HFFc6 (cell line): ENCODE results near the gene ADD3. TPM values are rescaled to one million over a fixed set of nuclear protein-coding genes. Genes with fewer than 3 reads are reported as not detected.

Experiments used
- DNase-seq: peaks from one replicate; pipeline ENCODE4 v3.0.0-alpha.2; 2018
- H3K27ac Mint-ChIP-seq: 2 replicates; pipeline ENCODE4 v1.8.0; 2020; ENCODE audit warnings: mild to moderate bottlenecking, mixed read lengths
- H3K27me3 Mint-ChIP-seq: 2 replicates; pipeline ENCODE4 v1.8.0; 2021; ENCODE audit warnings: mild to moderate bottlenecking, moderate library complexity, mixed read lengths; ENCODE audit not compliant: insufficient read depth
- H3K36me3 Mint-ChIP-seq: 2 replicates; pipeline ENCODE4 v1.8.0; 2021; ENCODE audit warnings: low read depth, mixed read lengths
- H3K4me1 Mint-ChIP-seq: 2 replicates; pipeline ENCODE4 v1.8.0; 2020; ENCODE audit warnings: low read depth, mixed read lengths
- H3K4me3 Mint-ChIP-seq: 2 replicates; pipeline ENCODE4 v1.8.0; 2020; ENCODE audit warnings: mild to moderate bottlenecking, moderate library complexity, mixed read lengths
- H3K9me3 Mint-ChIP-seq: 2 replicates; pipeline ENCODE4 v1.8.0; 2020; ENCODE audit warnings: mild to moderate bottlenecking, mixed read lengths
- total RNA-seq, 6 experiments: library from RNA; stranded (reverse); fragmentation: NEBNext Ultra II Directional; extraction: Animal tissue kit (Norgen Biotek cat#: 25700); gene quantifications; 2 replicates in 1 of 6; 3 replicates in 5 of 6; pipeline ENCODE4 v1.2.3, GENCODE V29; 2021
- TF ChIP-seq, protein P1 (sequence below): fragments of 200-600 bp; sonication (generic); IDR thresholded peaks from 2 replicates; pipeline ENCODE4 v1.5.0; 2021; ENCODE audit warnings: antibody characterized with exemption, mild to moderate bottlenecking

ADD3 gene
- total RNA-seq, 6 experiments from 2014 or later: 46.4 to 57.4 (median 51.5) TPM

DNA sequence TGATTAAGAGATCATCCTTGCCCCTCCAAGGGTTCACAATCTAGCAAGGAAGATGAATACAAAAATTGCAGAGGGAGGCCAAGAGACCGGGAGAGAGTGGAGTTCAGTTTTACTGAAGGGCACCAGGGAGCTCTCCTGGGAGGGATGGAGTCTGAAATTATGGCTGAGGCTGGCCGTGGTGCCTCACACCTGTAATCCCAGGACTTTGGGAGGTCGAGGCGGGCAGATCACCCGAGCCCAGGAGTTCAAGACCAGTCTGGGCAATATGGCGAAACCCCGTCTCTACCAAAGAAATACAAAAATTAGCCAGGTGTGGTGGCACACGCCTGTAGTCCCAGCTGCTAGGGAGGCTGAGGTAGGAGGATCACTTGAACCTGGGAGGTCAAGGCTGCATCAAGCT is 148.3 kb downstream of the ADD3 start:
- H3K27ac Mint-ChIP-seq: no peak overlapping the region
- H3K4me1 Mint-ChIP-seq: no peaks in the 10 kb centered on the region
- H3K4me3 Mint-ChIP-seq: no peak overlapping the region
- DNase-seq: no peak
- peaks cover 39% of the 10 kb centered on the region for H3K27me3 Mint-ChIP-seq
- TF ChIP-seq, protein P1, sequence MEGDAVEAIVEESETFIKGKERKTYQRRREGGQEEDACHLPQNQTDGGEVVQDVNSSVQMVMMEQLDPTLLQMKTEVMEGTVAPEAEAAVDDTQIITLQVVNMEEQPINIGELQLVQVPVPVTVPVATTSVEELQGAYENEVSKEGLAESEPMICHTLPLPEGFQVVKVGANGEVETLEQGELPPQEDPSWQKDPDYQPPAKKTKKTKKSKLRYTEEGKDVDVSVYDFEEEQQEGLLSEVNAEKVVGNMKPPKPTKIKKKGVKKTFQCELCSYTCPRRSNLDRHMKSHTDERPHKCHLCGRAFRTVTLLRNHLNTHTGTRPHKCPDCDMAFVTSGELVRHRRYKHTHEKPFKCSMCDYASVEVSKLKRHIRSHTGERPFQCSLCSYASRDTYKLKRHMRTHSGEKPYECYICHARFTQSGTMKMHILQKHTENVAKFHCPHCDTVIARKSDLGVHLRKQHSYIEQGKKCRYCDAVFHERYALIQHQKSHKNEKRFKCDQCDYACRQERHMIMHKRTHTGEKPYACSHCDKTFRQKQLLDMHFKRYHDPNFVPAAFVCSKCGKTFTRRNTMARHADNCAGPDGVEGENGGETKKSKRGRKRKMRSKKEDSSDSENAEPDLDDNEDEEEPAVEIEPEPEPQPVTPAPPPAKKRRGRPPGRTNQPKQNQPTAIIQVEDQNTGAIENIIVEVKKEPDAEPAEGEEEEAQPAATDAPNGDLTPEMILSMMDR: no peak
- no peaks in the 10 kb centered on the region for H3K9me3 Mint-ChIP-seq
- H3K36me3 Mint-ChIP-seq: no peaks in the 10 kb centered on the region

DNA sequence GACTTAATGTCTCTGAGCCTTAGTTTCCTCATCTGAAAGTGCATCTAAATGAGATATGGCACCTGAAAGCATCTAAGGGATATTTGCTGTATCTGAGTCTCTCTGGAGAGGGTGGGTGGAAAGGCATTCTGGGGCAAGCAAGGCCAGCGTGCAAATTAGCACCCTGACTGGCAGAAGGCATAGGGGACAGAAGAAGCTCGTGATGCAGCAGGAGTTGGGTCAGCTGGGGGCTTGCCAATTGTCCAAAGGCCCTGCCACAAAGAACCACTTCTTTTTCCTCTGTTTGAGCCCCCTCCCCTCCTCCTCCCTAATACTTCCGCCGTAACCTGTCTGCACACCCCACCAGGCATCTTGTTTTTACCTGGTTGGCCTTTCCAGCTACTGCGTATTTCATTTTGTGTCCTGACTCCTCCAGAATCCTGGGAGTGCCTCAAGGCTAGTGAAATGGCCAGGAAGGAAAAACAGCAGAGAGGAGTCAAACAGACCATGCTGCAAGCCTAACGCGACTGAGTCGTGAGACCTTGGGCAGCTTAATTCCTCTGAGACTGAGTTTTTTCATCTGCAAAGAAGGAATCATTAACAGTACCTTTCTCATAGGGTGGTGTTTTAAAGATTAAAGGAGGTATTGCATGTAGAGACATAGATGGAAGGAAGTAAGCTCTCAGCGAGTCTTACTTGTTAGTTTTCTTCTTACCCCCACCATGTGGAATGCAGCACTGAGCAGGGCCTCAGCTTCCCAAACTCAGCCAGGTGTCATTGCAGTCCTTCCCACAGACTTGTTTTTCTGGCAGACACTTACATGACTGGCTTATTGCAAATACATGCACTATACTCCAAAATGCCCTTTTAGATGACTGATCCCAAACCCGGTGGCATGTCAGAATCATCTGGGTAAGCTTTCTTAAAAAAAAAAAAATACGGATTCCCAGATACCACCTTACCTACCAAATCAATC is 150.5 kb downstream of the ADD3 start:
- TF ChIP-seq, protein P1: no peak
- Mint-ChIP-seq H3K4me3 (no peak overlapping the region), H3K4me1 (no peaks in the 10 kb centered on the region), H3K9me3 (no peaks in the 10 kb centered on the region), H3K36me3 (no peaks in the 10 kb centered on the region), H3K27me3 (peaks cover 43% of the 10 kb centered on the region), H3K27ac (no peak overlapping the region)
- DNase-seq: no peak

DNA sequence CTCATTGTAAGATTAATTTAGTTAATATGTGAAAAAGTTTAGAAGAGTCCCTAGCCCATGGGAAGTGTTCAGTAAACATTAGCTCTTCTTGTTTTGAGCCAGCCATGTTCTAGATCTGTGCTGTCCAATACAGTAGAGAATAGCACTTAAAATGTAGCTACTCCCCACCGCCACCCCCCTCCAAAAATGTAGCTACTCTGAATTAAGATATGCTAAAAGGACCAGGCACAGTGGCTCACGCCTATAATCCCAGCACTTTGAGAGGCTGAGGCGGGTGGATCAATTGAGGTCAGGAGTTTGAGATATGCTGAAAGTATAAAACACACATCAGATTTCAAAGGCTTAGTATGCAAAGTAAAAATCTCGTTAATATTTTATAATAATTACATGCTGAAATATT is 152.3 kb downstream of the ADD3 start:
- TF ChIP-seq, protein P1: no peak
- Mint-ChIP-seq H3K9me3 (no peaks in the 10 kb centered on the region), H3K36me3 (no peaks in the 10 kb centered on the region), H3K27me3 (peaks cover 46% of the 10 kb centered on the region), H3K4me1 (no peaks in the 10 kb centered on the region), H3K4me3 (no peak overlapping the region), H3K27ac (no peak overlapping the region)
- DNase-seq: no peak

DNA sequence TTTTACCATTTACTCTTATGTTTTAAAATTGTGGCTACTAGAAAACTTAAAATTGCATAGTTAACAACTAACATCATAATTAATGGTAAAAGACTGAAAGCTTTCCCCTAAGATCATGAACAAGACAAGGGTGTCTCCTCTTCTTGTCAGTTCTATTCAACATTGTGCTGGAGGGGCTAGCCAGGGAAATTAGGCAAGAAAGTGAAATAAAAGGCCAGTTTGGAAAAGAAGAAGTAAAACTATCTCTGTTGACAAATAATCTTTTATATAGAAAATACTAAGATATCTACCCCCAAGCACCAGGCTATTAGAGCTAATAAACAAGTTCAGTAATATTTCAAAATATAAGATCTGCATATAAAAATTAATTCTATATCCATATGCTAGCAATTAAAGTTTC is 152.7 kb downstream of the ADD3 start:
- no peak overlapping the region for H3K27ac Mint-ChIP-seq
- H3K4me3 Mint-ChIP-seq: no peak overlapping the region
- TF ChIP-seq, protein P1: no peak
- no peaks in the 10 kb centered on the region for H3K36me3 Mint-ChIP-seq
- DNase-seq: no peak
- no peaks in the 10 kb centered on the region for H3K9me3 Mint-ChIP-seq
- no peaks in the 10 kb centered on the region for H3K4me1 Mint-ChIP-seq
- peaks cover 45% of the 10 kb centered on the region for H3K27me3 Mint-ChIP-seq

DNA sequence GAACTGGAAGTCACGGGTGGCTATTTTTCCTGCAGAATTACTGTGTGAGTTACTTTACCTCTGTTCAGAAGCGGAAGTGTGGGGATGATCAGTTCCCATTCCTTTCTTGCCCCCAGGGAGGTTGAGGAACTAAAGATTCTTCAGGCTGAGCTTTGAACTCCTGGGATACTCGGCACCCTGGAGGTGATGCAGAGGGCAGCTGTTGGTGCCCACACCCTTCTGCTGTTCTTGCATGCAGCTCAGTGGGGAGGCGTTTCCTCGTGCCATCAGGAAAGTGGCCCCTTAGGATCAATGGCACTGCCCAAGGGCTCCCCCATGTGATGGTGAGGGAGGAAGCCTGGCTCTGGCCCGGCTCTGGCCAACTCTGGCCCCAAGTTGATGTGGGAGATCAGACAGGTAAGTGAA is 155.0 kb downstream of the ADD3 start:
- no peaks in the 10 kb centered on the region for H3K9me3 Mint-ChIP-seq
- TF ChIP-seq, protein P1: no peak
- no peaks in the 10 kb centered on the region for H3K4me1 Mint-ChIP-seq
- no peak overlapping the region for H3K4me3 Mint-ChIP-seq
- peaks cover 45% of the 10 kb centered on the region for H3K27me3 Mint-ChIP-seq
- DNase-seq: no peak
- H3K36me3 Mint-ChIP-seq: no peaks in the 10 kb centered on the region
- H3K27ac Mint-ChIP-seq: no peak overlapping the region
